Activated CD4-positive, alpha-beta T cell treated with anti-CD3 and anti-CD28 coated beads, Interleukin-2, amount 50 U/mL, for 48 hours (primary cell): ENCODE data around the gene UQCRHL.
"Not testable (repeated sequence)": the region's sequence is repeated elsewhere in the genome, so short reads cannot be mapped to it uniquely, and the experiment has no call there.

Experiments
- DNase-seq, 2 experiments: peaks; one replicate each; pipeline ENCODE4 v3.0.0-alpha.2; 2020

The UQCRHL gene

DNA sequence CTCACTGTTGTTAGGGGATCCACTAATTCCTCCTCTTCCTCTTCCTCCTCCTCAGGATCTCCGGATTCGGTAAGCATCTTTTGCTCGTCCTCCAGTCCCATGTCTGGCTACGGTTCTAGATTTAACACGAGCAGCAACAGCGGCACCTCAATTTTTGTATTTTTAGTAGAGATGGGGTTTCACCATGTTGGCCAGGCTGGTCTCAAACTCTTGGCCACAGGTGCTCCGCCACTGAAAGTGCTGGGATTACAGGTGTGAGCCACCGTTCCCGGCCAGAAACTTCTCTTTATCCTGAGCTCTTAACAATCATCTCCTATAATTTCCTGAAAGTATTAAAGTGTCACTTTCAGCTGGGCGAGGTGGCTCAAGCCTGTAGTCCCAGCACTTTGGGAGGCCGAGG, at the start of gene UQCRHL:
UQCRHL (minus strand) TSS at position 101 of the 400 bp plus-strand sequence; CDS start at position 101, 0 bp downstream.
- not testable (repeated sequence) for DNase-seq

- no peak for DNase-seq
Observed at GRCh38 chr1:15856888-15857287, 49.4 kb upstream of the UQCRHL start.

DNA sequence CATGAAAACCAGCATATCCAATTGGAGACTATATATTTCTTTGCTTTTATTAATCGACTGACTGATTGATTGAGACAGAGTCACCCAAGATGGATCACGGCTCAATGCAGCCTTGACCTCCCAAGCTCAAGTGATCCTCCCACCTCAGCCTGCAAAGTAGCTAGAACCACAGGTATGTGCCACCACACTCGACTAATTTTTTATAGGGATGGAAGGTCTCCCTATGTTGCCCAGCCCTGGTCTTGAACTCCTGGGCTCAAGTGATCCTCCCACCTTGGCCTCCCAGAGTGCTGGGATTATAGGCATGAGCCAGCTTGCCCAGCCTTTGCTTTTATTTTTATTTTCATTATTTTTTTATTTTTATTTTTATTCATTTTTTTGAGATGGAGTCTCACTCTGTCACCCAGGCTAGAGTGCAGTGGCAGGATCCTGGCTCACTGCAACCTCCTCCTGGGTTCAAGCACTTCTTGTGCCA, 45.4 kb upstream of the UQCRHL start:
- no peak for DNase-seq

DNA sequence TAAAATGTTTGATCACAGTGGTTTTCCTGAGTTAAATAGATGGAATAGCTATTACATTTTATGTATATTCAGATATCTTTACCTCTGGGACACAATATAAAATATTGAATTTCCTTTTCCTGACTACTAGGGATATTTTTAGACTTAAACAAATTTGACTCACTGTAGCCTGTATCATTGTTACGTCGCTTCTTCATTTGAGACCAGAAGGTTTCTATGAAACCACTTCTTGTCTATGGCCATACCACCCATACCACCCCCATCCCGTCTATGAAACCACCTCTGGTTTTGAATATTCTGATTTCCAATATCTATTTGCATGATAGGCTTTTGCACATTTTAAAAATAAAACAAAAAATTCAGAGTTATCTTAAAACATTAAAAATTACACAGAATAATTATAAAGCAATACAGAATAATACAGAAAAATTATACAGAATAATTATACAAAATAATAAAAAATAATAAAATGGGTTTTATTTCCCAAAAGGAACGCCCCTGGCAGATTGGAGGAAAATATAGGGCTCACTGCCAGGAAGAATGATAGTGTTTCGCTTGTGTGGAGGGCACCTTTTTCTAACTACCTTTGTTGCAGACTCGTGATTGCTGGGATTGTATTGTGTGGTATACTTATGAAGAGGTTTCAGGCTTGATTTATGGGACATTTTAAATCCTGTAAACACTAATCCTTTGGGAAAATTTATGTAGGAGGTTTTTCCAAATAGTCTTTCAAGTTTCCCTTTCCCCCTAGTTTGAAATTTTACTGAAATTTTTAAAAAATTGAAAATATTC, 44.8 kb upstream of the UQCRHL start:
- no peak for DNase-seq

DNA sequence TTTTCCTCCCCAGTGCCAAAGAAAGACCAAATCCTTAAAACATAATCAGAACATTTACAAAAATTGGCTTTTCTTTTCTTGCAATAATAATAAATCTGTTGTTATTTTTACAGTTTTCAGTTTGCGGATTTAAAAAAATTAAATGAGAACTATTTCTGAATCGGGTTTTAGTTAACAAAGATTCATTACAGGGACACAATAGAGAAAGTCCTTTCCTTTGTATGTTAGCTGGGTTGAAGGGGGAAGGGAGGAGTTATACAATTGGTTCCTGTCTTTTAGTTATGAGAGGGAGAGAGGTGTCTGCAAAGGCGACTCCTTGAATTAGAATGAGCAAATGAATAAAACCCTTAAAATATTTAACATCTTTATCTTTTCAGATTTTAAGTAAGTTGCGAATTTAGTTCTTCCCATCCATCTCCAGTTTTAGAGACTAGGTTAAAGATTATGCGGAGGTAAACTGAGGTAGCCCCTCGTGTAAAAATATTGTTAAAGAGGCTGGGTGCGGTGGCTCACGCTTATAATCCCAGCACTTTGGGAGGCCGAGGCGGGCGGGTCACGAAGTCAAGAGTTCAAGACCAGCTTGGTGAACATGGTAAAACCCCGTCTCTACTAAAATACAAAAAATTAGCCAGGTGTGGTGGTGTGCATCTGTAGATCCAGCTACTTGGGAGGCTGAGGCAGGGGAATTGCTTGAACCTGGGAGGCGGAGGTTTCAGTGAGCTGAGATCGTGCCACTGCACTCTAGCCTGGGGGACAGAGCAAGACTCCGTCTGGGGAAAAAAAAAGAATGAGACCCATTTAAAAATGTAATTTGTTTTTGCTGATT, 44.0 kb upstream of the UQCRHL start:
- DNase-seq, result no peak

- DNase-seq, result no peak
Observed at GRCh38 chr1:15850471-15851001, 43.1 kb upstream of the UQCRHL start.

DNA sequence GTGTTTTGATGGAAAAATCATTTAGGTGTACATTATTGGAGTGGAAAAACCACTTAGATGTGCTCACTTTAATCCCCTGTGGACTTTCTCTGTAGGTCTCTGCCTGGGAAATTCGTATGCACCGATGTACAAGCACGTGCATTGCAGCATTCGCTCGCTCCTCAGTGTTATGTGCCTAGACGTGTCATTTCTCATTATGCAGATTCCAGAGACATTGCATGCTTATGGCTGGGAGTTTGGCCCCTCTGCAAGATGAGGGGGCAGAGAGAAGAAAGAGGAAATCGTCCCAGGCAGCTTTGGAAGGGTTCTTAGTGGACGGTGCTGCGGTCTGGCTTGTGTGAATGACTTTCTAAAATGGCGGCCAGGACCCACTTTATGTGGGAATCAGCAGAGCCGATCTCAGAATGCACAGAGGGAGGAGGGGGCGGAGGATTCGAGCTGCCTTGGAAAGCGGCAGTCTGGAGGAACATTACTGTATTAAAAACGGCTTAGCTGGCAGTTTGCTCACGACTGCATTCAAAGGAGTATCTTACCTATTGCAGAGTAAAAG, 42.4 kb upstream of the UQCRHL start:
- DNase-seq, result peak; percentile 49 to 62

- DNase-seq, result peak; percentile 77 to 82
Observed at GRCh38 chr1:15848929-15849774, 41.7 kb upstream of the UQCRHL start.

DNA sequence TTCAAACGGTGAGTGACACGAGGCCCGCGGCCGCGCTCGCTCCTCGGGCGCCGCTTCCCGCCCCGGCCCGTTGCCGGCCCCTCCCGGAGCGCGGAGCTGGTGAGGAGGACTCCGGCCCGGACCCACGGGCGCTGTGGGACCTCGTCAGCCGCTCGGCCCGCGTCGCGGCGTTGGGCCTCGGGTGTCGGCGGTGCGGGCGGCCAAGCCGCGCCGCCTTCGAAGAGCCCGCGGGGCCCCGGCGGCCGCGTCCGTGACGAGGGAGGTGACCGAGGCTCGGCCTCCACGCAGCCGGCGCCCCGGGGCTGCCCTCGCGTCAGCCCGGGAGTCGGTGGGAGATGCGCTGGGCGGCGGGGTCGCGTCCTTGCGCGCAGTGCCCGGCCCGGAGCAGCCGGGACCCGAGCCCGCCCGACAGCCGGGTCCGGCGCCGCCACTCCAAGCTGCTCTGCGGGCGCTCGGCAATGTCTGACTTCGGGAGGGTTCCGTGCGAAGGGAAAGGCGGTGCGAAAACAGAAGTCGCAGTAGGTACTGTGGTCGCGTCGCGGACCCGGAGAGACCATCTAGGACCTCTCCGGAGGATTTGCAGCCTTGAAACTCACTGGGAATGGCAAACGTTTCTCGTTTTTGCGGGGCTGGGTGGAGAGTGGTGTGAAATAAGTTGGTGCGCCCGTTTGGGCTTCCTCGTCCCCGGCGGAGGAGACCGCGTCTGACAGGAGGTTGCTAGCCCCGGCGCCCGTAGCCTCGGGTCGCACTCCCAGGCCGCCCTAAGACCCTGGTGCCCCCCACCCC, 40.9 kb upstream of the UQCRHL start:
- peak; percentile 44 to 53 for DNase-seq

DNA sequence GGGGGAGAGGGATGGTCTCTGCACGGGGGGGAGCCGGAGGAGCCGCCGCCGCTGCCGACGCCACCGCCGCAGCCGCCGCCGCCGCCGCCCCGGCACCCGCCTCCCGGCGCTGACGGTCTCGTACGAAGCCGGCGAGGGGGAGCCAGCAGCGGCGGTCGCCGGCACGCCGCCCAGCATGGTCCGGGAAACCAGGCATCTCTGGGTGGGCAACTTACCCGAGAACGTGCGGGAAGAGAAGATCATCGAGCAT, 40.4 kb upstream of the UQCRHL start:
- DNase-seq, result no peak

DNA sequence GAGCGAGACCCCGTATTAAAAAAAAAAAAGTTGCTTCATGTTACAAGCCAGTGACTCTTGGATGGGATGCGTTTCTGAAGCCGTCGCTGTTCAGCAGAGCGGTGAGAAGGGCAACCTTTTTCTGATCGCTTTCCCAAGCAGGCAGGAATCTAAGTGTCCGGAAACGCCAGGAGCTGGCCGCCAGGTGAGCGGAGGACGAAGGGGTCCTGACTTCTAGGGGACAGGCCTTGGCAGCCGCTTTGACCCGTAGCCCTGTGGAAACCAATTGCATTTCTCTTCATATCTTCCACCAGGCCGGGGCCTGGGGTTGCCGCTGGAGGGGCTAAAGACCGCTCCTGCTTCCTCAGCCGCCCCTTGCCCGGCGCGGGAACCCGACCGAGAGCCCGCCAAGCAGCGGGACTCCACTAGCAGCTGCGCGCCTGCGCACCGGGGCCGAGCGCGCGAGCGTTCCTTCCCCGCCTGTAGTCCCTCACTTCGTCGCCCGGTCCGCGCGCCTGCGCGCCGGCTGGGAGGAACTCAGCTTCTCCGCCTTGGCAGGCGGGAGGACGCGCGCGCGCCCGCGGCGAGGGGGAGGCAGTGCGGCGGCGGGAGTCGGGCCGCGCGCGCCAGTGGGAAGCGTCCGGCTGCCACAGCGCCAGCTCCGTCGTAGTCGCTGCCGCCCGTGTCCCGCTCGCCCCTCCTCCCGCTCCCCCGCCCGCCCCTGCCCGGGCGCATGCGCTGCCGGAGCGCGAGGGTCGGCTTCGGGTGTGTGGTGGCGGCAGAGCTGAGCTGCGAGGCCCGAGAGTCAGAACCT, 39.8 kb upstream of the UQCRHL start, which contains the start of gene SPEN:
SPEN (plus strand) TSS at position 608 of the 793 bp plus-strand sequence. CDS start 361 bp downstream, outside the sequence.
- DNase-seq, result peak; percentile 97

GRCh38 chr1:15846056-15846455, 38.6 kb upstream of the UQCRHL start:
- DNase-seq, result not testable (repeated sequence)

DNA sequence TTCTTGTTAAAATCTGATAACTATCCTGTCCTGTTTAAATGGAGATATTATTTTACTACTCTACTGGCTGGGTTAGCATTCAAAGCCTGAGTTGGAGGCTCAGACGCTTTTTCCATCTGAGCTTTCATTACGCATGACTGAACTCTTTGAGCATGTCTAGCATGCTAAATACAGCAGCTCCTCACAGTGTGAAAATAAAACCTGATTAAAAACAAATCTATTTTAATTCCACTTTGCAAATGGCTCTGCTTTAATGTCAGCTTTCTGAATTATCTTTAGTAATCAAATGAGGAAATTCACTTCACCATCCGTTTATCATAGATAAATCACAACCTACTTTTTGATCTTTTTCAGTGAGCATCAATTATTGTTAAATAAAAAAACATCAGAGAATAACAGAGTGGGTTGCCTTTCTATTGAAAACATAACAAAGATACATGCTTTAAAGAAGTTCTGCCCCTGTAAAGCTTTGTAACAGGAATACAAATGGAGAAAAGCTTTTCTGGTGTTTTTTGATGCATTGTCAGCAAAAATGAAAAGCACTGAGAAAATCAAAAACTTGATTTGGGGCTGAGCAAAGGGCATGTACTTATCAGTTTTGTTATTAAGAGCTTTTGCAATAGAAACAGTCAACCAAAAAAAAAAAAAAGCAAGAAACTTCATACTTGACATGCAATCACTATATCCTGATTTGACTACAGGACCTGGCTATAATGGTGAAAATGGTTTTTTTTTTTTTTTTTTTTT, 36.5 kb upstream of the UQCRHL start:
- no peak for DNase-seq

DNA sequence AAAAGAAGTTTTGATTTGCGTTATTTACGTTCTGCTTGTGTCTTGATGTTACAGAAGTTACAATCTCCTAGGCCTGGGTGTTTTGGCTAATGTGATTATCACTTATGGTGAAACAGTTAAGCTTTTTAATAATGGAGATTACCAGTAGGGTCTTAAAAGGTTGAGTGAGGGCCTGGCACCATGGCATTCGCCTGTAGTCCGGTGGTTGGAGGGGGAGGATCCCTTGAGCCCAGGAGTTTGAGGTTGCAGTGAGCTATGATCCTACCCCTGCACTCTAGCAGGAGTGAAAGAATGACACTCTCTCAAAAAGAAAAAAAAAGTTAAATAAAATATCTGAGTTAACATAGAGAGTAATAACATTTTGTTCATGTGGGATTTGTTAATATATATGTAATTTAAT, 31.3 kb upstream of the UQCRHL start:
- DNase-seq, result no peak

DNA sequence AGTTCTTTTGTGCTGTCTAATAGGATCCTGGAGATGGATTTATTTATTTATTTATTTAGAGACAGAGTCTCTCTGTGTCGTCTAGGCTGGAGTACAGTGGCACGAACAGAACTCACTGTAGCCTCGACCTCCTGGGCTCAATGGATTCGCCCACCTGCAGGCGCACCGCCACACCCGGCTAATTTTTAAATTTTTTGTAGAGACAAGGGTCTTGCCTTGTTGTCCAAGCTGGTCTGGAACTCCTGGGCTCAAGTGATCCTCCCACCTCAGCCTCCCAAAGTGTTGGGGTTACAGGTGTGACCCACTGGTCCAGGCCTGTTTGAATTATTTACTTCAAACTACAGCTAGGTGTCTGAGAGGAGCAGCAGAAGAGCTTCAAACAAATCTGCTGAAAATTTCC, 30.5 kb upstream of the UQCRHL start:
- DNase-seq, result no peak

GRCh38 chr1:15836772-15837669, 29.6 kb upstream of the UQCRHL start:
- DNase-seq, result peak; percentile 46 to 62

GRCh38 chr1:15836511-15836771, 29.0 kb upstream of the UQCRHL start:
- DNase-seq, result not testable (repeated sequence)

DNA sequence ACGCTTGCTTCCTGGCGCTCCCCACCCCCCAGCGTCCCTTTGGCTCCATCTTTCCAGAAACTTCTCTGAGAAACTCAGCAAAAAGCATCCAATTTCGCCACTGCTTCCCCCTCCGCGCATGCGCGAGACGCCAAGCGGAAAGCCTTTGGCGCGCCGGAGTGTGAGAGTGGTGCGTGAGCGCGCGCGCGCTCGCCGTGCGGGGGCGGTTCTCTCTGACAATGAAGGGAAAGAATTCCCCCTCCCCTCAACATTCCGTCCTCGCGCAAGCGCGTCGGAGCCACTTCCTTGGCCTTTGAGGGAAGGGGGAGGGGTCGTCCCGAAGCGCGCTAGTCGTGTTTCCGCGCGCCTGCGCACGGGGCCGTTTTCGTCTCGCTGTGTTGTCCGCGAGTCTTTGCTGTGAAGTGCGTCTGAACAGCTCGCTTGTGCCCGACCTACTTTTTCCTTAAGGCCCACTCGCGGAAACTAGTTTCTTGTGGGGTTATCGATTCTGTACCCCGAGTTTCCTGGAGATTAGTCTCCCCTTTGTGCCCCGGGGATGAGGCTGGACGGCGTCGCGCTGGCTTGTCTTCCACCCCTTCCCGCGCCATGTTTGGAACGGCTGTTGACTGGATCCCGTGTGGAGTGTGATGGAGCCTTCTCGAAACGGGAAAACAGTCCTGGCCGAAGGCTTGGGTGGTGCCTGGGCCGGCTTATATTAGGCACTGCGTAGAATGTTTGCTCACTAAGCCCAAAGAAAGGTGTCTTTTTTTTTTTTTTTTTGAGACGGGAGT, 28.5 kb upstream of the UQCRHL start:
- DNase-seq, result peak; percentile 100
